Endothelial cell of umbilical vein (primary cell): Measurements from ENCODE around the gene HDAC8.

Source experiments
- CTCF ChIP-seq, 2 donors: IDR thresholded peaks; 1 replicate in 1 of 2; 2 replicates in 1 of 2; pipeline ENCODE4 v1.5.1; 2011; ENCODE audit warnings: low read length in 2 of 2, mild to moderate bottlenecking in 2 of 2, moderate library complexity in 2 of 2, control low read depth in 1 of 2, inconsistent platforms in 1 of 2, low read depth in 1 of 2; ENCODE audit not compliant: insufficient read depth in 1 of 2; ENCODE audit errors: extremely low read depth in 1 of 2
- EZH2 ChIP-seq: IDR thresholded peaks from 2 replicates; pipeline ENCODE4 v1.6.1; 2012; ENCODE audit warnings: borderline replicate concordance, low read depth, mild to moderate bottlenecking, moderate library complexity, low read length, inconsistent platforms; ENCODE audit not compliant: severe bottlenecking
- FOS ChIP-seq: IDR thresholded peaks from 2 replicates; pipeline ENCODE4 v1.6.1; 2011; ENCODE audit warnings: mild to moderate bottlenecking, low read length, moderate library complexity, borderline replicate concordance; ENCODE audit not compliant: insufficient read depth
- GATA2 ChIP-seq: IDR thresholded peaks from 2 replicates; pipeline ENCODE4 v1.7.0; 2011; ENCODE audit warnings: low read depth, mild to moderate bottlenecking, moderate library complexity, mixed read lengths, low read length; ENCODE audit not compliant: insufficient read length, insufficient read depth
- JUN ChIP-seq: IDR thresholded peaks from 2 replicates; pipeline ENCODE4 v1.6.1; 2011; ENCODE audit warnings: borderline replicate concordance, low read depth; ENCODE audit not compliant: insufficient read length, insufficient read depth
- MYC ChIP-seq: IDR thresholded peaks from one replicate; pipeline ENCODE4 v1.6.1; 2011; ENCODE audit warnings: mild to moderate bottlenecking, low read depth, low read length
- POLR2A ChIP-seq: IDR thresholded peaks from 2 replicates; pipeline ENCODE4 v1.6.1; 2012; ENCODE audit warnings: low read depth, mild to moderate bottlenecking, control low read depth, low read length
- POLR2AphosphoS5 ChIP-seq: IDR thresholded peaks from 2 replicates; pipeline ENCODE4 v1.6.1; 2012; ENCODE audit warnings: low read depth, mild to moderate bottlenecking, control low read depth, low read length, moderate library complexity; ENCODE audit not compliant: insufficient read depth
- TF ChIP-seq, protein P1 (sequence below): IDR thresholded peaks from 2 replicates; pipeline ENCODE4 v1.6.1; 2011; ENCODE audit not compliant: insufficient read depth, insufficient read length

- no peak for TF ChIP-seq CTCF (IDR thresholded peaks at IDR 0.05; ENCODE audit: extremely low read depth in 1 of 2, insufficient read depth in 1 of 2, low read depth in 1 of 2, low read length in 2 of 2)
- no peak for TF ChIP-seq POLR2AphosphoS5
- TF ChIP-seq POLR2A = no peak
- TF ChIP-seq EZH2 = no peak
- TF ChIP-seq, protein P1, sequence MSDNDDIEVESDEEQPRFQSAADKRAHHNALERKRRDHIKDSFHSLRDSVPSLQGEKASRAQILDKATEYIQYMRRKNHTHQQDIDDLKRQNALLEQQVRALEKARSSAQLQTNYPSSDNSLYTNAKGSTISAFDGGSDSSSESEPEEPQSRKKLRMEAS = no peak
- TF ChIP-seq JUN = no peak
- TF ChIP-seq FOS = no peak
- TF ChIP-seq MYC = no peak
- no peak for TF ChIP-seq GATA2
Measured at GRCh38 chrX:72351606-72352334, 220.9 kb downstream of the HDAC8 start.
